HepG2 (cell line): ENCODE measurements around the gene KLHL30. TPM values are rescaled to one million over a fixed set of nuclear protein-coding genes. Genes with fewer than 3 reads are reported as not detected.

Source experiments
- CHCHD3 ChIP-seq: sonication (generic); formaldehyde crosslinking; IDR thresholded peaks from 2 replicates; pipeline ENCODE4 v1.8.0; 2022; ENCODE audit warnings: mild to moderate bottlenecking, missing genetic modification reagents, moderate library complexity
- ETV6 ChIP-seq: sonication (generic); formaldehyde crosslinking; conservative IDR thresholded peaks from 2 replicates; pipeline ENCODE4 v1.4.0; 2020; ENCODE audit warnings: missing genetic modification reagents
- GATAD1 ChIP-seq: IDR thresholded peaks from 2 replicates; pipeline ENCODE4 v1.6.1; 2016; ENCODE audit warnings: missing genetic modification reagents, missing compliant biosample characterization
- GRHL1 ChIP-seq: sonication (generic); formaldehyde crosslinking; conservative IDR thresholded peaks from 2 replicates; pipeline ENCODE4 v1.8.0; 2022; ENCODE audit warnings: missing genetic modification reagents
- LBX2 ChIP-seq: sonication (generic); formaldehyde crosslinking; IDR thresholded peaks from 2 replicates; pipeline ENCODE4 v1.5.0; 2020; ENCODE audit warnings: missing genetic modification reagents, mild to moderate bottlenecking, borderline replicate concordance
- MAFK ChIP-seq, 2 experiments: IDR thresholded peaks in 1 of 2; conservative IDR thresholded peaks in 1 of 2; 2 replicates each; pipeline ENCODE4 v1.6.1; 2011; ENCODE audit warnings: improper control_type of control experiment in 2 of 2, low read length in 2 of 2
- MAX ChIP-seq: IDR thresholded peaks from 2 replicates; pipeline ENCODE4 v1.6.1; 2012; ENCODE audit warnings: inconsistent platforms
- POLR2G ChIP-seq: fragments of 200-400 bp; formaldehyde crosslinking; IDR thresholded peaks from 2 replicates; pipeline ENCODE4 v1.6.1; 2018; ENCODE audit warnings: mild to moderate bottlenecking, low read depth, low read length, moderate library complexity
- SOX6 ChIP-seq, 2 experiments: fragments of 450-650 bp in 1 of 2; sonication (generic) in 1 of 2; formaldehyde crosslinking in 1 of 2; IDR thresholded peaks; 2 replicates each; pipeline versions ENCODE4 v1.4.0 to v1.6.1; 2017 to 2020; ENCODE audit warnings: antibody characterized with exemption in 1 of 2, mild to moderate bottlenecking in 1 of 2, missing genetic modification reagents in 1 of 2
- SP5 ChIP-seq: IDR thresholded peaks from 2 replicates; pipeline ENCODE4 v1.6.1; 2016; ENCODE audit warnings: low read depth, borderline replicate concordance
- SRF ChIP-seq: IDR thresholded peaks from 2 replicates; pipeline ENCODE4 v1.6.1; 2011; ENCODE audit warnings: mild to moderate bottlenecking, low read depth, low read length, moderate library complexity
- TFDP2 ChIP-seq: sonication (generic); formaldehyde crosslinking; IDR thresholded peaks from 2 replicates; pipeline ENCODE4 v1.4.0; 2020; ENCODE audit warnings: missing genetic modification reagents
- ZBTB1 ChIP-seq: sonication (generic); formaldehyde crosslinking; IDR thresholded peaks from 2 replicates; pipeline ENCODE4 v1.4.0; 2020; ENCODE audit warnings: missing genetic modification reagents, borderline replicate concordance
- ZHX1 ChIP-seq: sonication (generic); formaldehyde crosslinking; IDR thresholded peaks from 2 replicates; pipeline ENCODE4 v1.8.1; 2022; ENCODE audit warnings: low read depth, mild to moderate bottlenecking, missing genetic modification reagents
- ZNF496 ChIP-seq: sonication (generic); formaldehyde crosslinking; IDR thresholded peaks from 2 replicates; pipeline ENCODE4 v1.8.1; 2023; ENCODE audit warnings: mild to moderate bottlenecking, moderate library complexity, missing genetic modification reagents; ENCODE audit not compliant: insufficient replicate concordance
- ZNF687 ChIP-seq: sonication (generic); formaldehyde crosslinking; IDR thresholded peaks from 2 replicates; pipeline ENCODE4 v1.5.1; 2020; ENCODE audit warnings: mild to moderate bottlenecking, missing genetic modification reagents, moderate library complexity
- ZSCAN22 ChIP-seq: sonication (generic); formaldehyde crosslinking; IDR thresholded peaks from 2 replicates; pipeline ENCODE4 v1.4.0; 2020; ENCODE audit warnings: mild to moderate bottlenecking, missing genetic modification reagents
- polyA plus RNA-seq, 8 experiments: library from polyadenylated mRNA; depleted of rRNA in 3 of 8; stranded (reverse) in 7 of 8; unstranded in 1 of 8; fragments of >200 nt; fragmentation: Illumina TruSeq in 4 of 8; extraction: Trizol in 4 of 8; gene quantifications; 2 replicates each; pipeline versions ENCODE4 v1.2.1 to v1.2.3, GENCODE V29; 2011 to 2016; ENCODE audit warnings: low read depth in 4 of 8, missing spikeins in 1 of 8, mixed read lengths in 1 of 8; ENCODE audit not compliant: insufficient read depth in 1 of 8
- total RNA-seq, 5 experiments: library from RNA; depleted of rRNA; stranded (reverse); fragments of >200 nt; fragmentation: Illumina TruSeq; extraction: Trizol; gene quantifications; 2 replicates each; pipeline ENCODE4 v1.2.3, GENCODE V29; 2016; ENCODE audit warnings: low read depth in 1 of 5

Gene KLHL30
- total and polyA plus RNA-seq, 2 of the 13 experiments (the other 11 are each of a cell fraction or from before 2014, with no cell fraction given): 0.05 TPM; not detected in 1

GRCh38 chr2:238107525-238108422 is 30.7 kb upstream of the KLHL30 start (continued):
- TF ChIP-seq ZHX1 (CRISPR knock-in tag) (no peak), ZNF687 (CRISPR knock-in tag) (peak; percentile 91), SP5 (CRISPR knock-in tag) (peak; percentile 19; the same call in 1 of the 2 replicates), SRF (no peak), POLR2G (peak; percentile 70), ETV6 (CRISPR knock-in tag) (0 out of 2 replicates have a peak, but pooled peaks have one; percentile 11), LBX2 (CRISPR knock-in tag) (no peak), ZSCAN22 (CRISPR knock-in tag) (no peak), SOX6 (IDR thresholded peaks at IDR 0.05) (no peak), SOX6 (CRISPR knock-in tag; IDR thresholded peaks at IDR 0.05) (no peak), GRHL1 (CRISPR knock-in tag) (no peak), GATAD1 (CRISPR knock-in tag) (0 out of 2 replicates have a peak, but pooled peaks have one; percentile 45), CHCHD3 (CRISPR knock-in tag) (0 out of 2 replicates have a peak, but pooled peaks have one; percentile 1), ZNF496 (CRISPR knock-in tag) (no peak), MAX (peak; percentile 97), TFDP2 (peak; percentile 85), MAFK (conservative IDR thresholded peaks at IDR 0.05 in 1 of 2, IDR thresholded peaks at IDR 0.05 in 1 of 2; ENCODE audit: low read length in 2 of 2) (no peak), ZBTB1 (CRISPR knock-in tag) (no peak)
